K562 (cell line): ENCODE data around the gene ACBD3. TPM values are rescaled to one million over a fixed set of nuclear protein-coding genes. Genes with fewer than 3 reads are reported as not detected.

ENCODE experiments used
- ATAC-seq: fragments of 200-7000 bp; cut with Tn5 transposase; 3 replicates; pipeline ENCODE4 v1.9.1; 2020; ENCODE audit warnings: moderate library complexity
- BruUV-seq: library from RNA; stranded (reverse); fragments of 400-500 nt; replicated peaks from 2 replicates; lab custom pipeline; 2021; lab: Mats Ljungman, UMichigan
- CTCF ChIA-PET: fragments of 300-600 bp; formaldehyde crosslinking; extraction: SDS; loops from one replicate; lab custom pipeline; 2021; ENCODE audit warnings: low intra/inter-chr PET ratio; lab: Yijun Ruan, JAX
- POLR2A ChIA-PET: fragments of 300-600, 350-650 bp; sonication (Branson Sonifier 250); formaldehyde crosslinking; extraction: SDS; loops from one replicate; lab custom pipeline; 2021; ENCODE audit warnings: antibody characterized with exemption, inconsistent platforms; lab: Yijun Ruan, JAX
- DNase-seq, 4 experiments: peaks; one replicate each; pipeline versions ENCODE4 v3.0.0 to v3.0.0-alpha.2; 2011 to 2018; ENCODE audit warnings: low spot score in 3 of 4, mixed read lengths in 3 of 4; ENCODE audit errors: extremely low read depth in 1 of 4
- FAIRE-seq: peaks from 2 replicates; lab custom pipeline; 2011; peaks lifted over from hg19 to GRCh38; lab: Jason Lieb, UNC
- H2AFZ ChIP-seq: 2 replicates; pipeline ENCODE4 v1.6.0; 2011; ENCODE audit warnings: low read depth, low read length, control low read depth, inconsistent platforms
- H3K27ac ChIP-seq: fragments of 200-600 bp; 3 replicates; pipeline ENCODE4 v1.8.0; 2011; ENCODE audit warnings: low read depth, mild to moderate bottlenecking, control low read depth, inconsistent platforms, low read length, moderate library complexity, mixed read lengths; ENCODE audit errors: extremely low read depth
- H3K27me3 ChIP-seq, 2 experiments: fragments of 300-600 bp in 1 of 2; 2 replicates in 1 of 2; 3 replicates in 1 of 2; pipeline versions ENCODE4 v1.6.0 to v1.8.0; 2011; ENCODE audit warnings: inconsistent platforms in 2 of 2, low read length in 2 of 2, mild to moderate bottlenecking in 1 of 2, mixed read lengths in 1 of 2, moderate library complexity in 1 of 2; ENCODE audit not compliant: control insufficient read depth in 2 of 2, insufficient read depth in 2 of 2
- H3K36me3 ChIP-seq: fragments of 300-600 bp; 3 replicates; pipeline ENCODE4 v1.8.0; 2011; ENCODE audit warnings: mild to moderate bottlenecking, low read length, inconsistent platforms; ENCODE audit not compliant: control insufficient read depth, insufficient read depth
- H3K4me1 ChIP-seq, 2 experiments: fragments of 200-600 bp in 1 of 2; replicated peaks in 1 of 2; 2 replicates in 1 of 2; 3 replicates in 1 of 2; pipeline versions ENCODE4 v1.5.1 to v1.8.0; 2011; ENCODE audit warnings: inconsistent platforms in 2 of 2, low read length in 2 of 2, mild to moderate bottlenecking in 1 of 2, mixed read lengths in 1 of 2, moderate library complexity in 1 of 2; ENCODE audit not compliant: control insufficient read depth in 2 of 2, insufficient read depth in 2 of 2
- H3K4me2 ChIP-seq: 2 replicates; pipeline ENCODE4 v1.6.1; 2011; ENCODE audit warnings: low read length, control low read depth, inconsistent platforms, mixed read lengths; ENCODE audit not compliant: insufficient read depth
- H3K4me3 ChIP-seq: fragments of 200-600 bp; sonication (generic), shearing (Covaris generic); 2 replicates; pipeline ENCODE4 v1.5.1; 2016; ENCODE audit warnings: control low read depth, inconsistent platforms
- H3K79me2 ChIP-seq: fragments of 200-600 bp; 3 replicates; pipeline ENCODE4 v1.8.0; 2011; ENCODE audit warnings: low read length, inconsistent platforms; ENCODE audit not compliant: control insufficient read depth, insufficient read depth
- H3K9ac ChIP-seq, 2 experiments: 2 replicates each; pipeline versions ENCODE4 v1.6.0 to v1.6.1; 2011; ENCODE audit warnings: low read depth in 2 of 2, low read length in 2 of 2, control low read depth in 1 of 2, inconsistent platforms in 1 of 2, mild to moderate bottlenecking in 1 of 2, mixed read lengths in 1 of 2; ENCODE audit not compliant: insufficient read depth in 1 of 2
- H3K9me1 ChIP-seq: one replicate; pipeline ENCODE4 v1.6.0; 2011; ENCODE audit warnings: inconsistent platforms, mild to moderate bottlenecking, low read length, moderate library complexity; ENCODE audit not compliant: control insufficient read depth, insufficient read depth
- H3K9me3 ChIP-seq: replicated peaks from 2 replicates; pipeline ENCODE4 v1.5.1; 2011; ENCODE audit warnings: low read depth, low read length, inconsistent platforms; ENCODE audit not compliant: control insufficient read depth, insufficient read depth
- H4K20me1 ChIP-seq: replicated peaks from 2 replicates; pipeline ENCODE4 v1.6.1; 2011; ENCODE audit warnings: low read length, inconsistent platforms, mixed read lengths; ENCODE audit not compliant: control insufficient read depth, insufficient read depth
- ARHGAP35 ChIP-seq: fragments of 450-650 bp; IDR thresholded peaks from 2 replicates; pipeline ENCODE4 v1.6.1; 2018; ENCODE audit not compliant: partially characterized antibody
- CREB1 ChIP-seq, 2 experiments: sonication (generic) in 1 of 2; formaldehyde crosslinking in 1 of 2; IDR thresholded peaks; 2 replicates each; pipeline versions ENCODE4 v1.6.1 to v1.8.0; 2012 to 2022; ENCODE audit warnings: inconsistent platforms in 1 of 2, mild to moderate bottlenecking in 1 of 2, missing genetic modification reagents in 1 of 2, moderate library complexity in 1 of 2
- NBN ChIP-seq: fragments of 450-650 bp; IDR thresholded peaks from 2 replicates; pipeline ENCODE4 v1.6.1; 2016; ENCODE audit warnings: low read depth, mild to moderate bottlenecking
- SMARCE1 ChIP-seq: fragments of 450-650 bp; IDR thresholded peaks from 2 replicates; pipeline ENCODE4 v1.7.1; 2016; ENCODE audit warnings: mild to moderate bottlenecking
- THAP12 ChIP-seq: fragments of 250-450 bp; sonication (Bioruptor Pico); IDR thresholded peaks from 2 replicates; pipeline ENCODE4 v1.9.0; 2021; ENCODE audit warnings: mild to moderate bottlenecking, inconsistent platforms
- WGBS: fragments of 100-300 bp; shearing (Covaris generic); methylation state at CpG from one replicate; pipeline ENCODE4 v1.1.6; 2016; ENCODE audit warnings: low coverage, mixed read lengths; ENCODE audit not compliant: insufficient coverage; ENCODE audit errors: missing lambda C conversion rate; 5-methylcytosine and 5-hydroxymethylcytosine counted together
- in situ Hi-C: fragments of 300-500 bp; cut with MboI; formaldehyde crosslinking; loops from 4 replicates; pipeline ENCODE4 v1.15.0; 2018; ENCODE audit warnings: inconsistent platforms, mixed read lengths
- intact Hi-C: fragments of 100-400 bp; cut with micrococcal nuclease; formaldehyde crosslinking; loops from 2 replicates; pipeline ENCODE4 v1.14.2; 2022
- polyA plus RNA-seq, 8 experiments: library from polyadenylated mRNA; depleted of rRNA in 4 of 8; stranded (reverse) in 5 of 8; unstranded in 3 of 8; fragments of >200 nt; fragmentation: Nextera tagmentation in 2 of 8; fragmentation: Illumina TruSeq in 1 of 8; extraction: Ambion mirVana in 2 of 8; extraction: Trizol in 1 of 8; gene quantifications; 2 replicates each; pipeline versions ENCODE4 v1.2.1 to v1.2.3, GENCODE V29; 2011 to 2014; ENCODE audit warnings: inconsistent platforms in 1 of 8, missing spikeins in 1 of 8
- total RNA-seq, 7 experiments: library from RNA; depleted of rRNA in 6 of 7; stranded (reverse); fragments of >200 nt in 6 of 7; fragmentation: Illumina TruSeq in 2 of 7; extraction: Trizol in 2 of 7; gene quantifications; 2 replicates each; pipeline versions ENCODE4 v1.2.1 to v1.2.3, GENCODE V29; 2011 to 2021; ENCODE audit warnings: low replicate concordance in 1 of 7
- TF ChIP-seq, protein P1 (sequence below): sonication (generic); formaldehyde crosslinking; IDR thresholded peaks from 2 replicates; pipeline ENCODE4 v1.8.0; 2023; ENCODE audit warnings: mild to moderate bottlenecking, missing genetic modification reagents

Gene ACBD3
- total and polyA plus RNA-seq, 9 of the 15 experiments (the other 6 are each of a cell fraction or from before 2014, with no cell fraction given), result 11.1 to 36.7 (median 26.9) TPM

DNA sequence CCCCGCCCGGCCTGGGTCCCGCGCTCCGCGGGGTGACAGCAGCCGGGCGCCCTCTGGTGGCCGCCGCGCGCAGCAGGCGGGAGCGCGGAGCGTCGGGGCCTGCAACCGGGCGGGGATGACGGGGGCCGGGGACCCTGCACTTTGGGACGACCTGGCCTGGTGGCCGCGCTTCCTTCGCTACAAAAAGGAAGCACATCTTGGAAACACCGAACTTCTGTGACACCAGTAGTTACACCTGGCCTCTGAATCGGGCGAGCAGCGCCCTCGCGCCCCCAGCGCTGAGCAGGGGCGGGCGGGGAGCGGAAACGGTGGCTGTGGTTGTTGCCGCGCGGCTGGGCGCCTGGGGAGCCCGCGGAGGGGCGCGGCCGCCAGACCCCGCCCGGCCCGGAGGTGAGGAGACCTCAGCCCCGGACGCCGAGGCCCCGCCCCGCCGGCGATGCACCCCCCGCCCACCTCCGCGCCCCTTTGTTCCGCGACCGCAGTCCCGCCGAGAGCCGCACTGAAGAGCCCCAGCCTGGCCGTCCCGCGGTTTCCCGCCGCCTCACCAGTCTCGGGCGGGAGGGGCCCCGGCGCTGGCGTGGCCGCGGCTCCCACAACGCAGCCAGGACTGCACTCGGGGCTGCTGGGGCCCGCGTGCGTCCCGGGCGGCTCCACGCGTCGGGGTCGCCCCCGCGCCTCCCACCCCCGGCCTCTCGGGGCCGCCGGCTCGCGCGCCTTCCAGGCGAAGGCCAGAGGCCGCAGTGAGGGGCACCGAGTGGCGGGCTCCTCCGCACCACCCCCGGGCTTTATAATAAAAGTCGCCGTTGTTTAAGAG, 64.7 kb downstream of the ACBD3 start (continued):
- TF ChIP-seq THAP12 (CRISPR knock-in tag), result no peak

DNA sequence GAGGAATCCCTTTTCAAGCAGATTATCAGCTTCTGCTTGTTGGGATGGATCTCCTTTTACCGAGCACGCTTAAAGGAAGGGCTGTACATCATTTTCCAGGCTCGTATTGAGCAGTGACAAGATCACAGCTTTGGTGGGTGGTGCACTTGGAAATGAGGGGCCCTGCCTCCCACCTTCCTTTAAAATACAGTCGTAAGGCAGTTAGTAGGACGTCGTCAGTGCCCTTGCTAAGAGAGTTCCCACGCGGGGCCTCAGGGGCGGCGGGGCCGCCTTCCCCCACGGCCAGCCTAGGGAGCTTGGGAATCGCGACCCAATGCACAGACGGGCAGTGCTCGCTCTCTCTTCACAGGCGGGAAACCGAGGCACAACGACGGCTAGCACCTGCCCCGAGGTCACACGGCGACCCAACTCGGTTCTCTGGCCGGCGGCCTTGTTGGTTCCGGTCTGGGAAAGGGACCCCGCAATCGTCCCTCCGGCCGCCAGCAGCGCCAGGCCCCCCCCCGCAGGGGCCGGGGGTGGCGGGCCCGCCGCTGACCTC, 65.4 kb downstream of the ACBD3 start:
- Histone ChIP-seq H3K9me1 (no peaks in the 10 kb centered on the region), H3K4me1 (peaks cover 10 to 45% of the 10 kb centered on the region in 2 experiments; a peak in 4 of 5 replicates), H3K4me3 (peak overlapping the region; percentile 56), H3K4me2 (peak overlapping the region; percentile 81), H3K79me2 (no peaks in the 10 kb centered on the region), H3K36me3 (no peaks in the 10 kb centered on the region), H2AFZ (peak overlapping the region; percentile 98), H3K9me3 (no peaks in the 10 kb centered on the region), H3K27me3 (no peaks in the 10 kb centered on the region), H3K27ac (peak overlapping the region; percentile 36; the same call in 1 of the 3 replicates), H3K9ac (peak overlapping the region; percentile 32 to 93), H4K20me1 (peaks cover 4% of the 10 kb centered on the region; the same call in 1 of the 2 replicates)
- POLR2A ChIA-PET, result interaction anchor here (0.7 to 1.7 kb wide), 8 partner anchors 10 to 158 kb away, joined by 3 to 9 read pairs (median 4); no protein-coding TSS in a partner anchor
- intact Hi-C loops (loop anchor here (1.0 to 10.0 kb wide), 4 partner anchors 57 to 484 kb away; partner anchors contain the start of gene TMEM63A), in situ Hi-C loops (loop anchor here (5.0 to 10.0 kb wide), 2 partner anchors 134 to 646 kb away; no protein-coding TSS in a partner anchor)
- no peak for DNase-seq
- CTCF ChIA-PET, result interaction anchor here (0.6 to 3.5 kb wide), 9 partner anchors 10 to 646 kb away, joined by 3 to 56 read pairs (median 5); partner anchors contain the start of gene H3-3A
- no peak for ATAC-seq
- WGBS, result 12% methylated on average over 32 of the region's 37 CpGs
- FAIRE-seq, result no peak
- BruUV-seq, result no TSS peak
- TF ChIP-seq, protein P1, sequence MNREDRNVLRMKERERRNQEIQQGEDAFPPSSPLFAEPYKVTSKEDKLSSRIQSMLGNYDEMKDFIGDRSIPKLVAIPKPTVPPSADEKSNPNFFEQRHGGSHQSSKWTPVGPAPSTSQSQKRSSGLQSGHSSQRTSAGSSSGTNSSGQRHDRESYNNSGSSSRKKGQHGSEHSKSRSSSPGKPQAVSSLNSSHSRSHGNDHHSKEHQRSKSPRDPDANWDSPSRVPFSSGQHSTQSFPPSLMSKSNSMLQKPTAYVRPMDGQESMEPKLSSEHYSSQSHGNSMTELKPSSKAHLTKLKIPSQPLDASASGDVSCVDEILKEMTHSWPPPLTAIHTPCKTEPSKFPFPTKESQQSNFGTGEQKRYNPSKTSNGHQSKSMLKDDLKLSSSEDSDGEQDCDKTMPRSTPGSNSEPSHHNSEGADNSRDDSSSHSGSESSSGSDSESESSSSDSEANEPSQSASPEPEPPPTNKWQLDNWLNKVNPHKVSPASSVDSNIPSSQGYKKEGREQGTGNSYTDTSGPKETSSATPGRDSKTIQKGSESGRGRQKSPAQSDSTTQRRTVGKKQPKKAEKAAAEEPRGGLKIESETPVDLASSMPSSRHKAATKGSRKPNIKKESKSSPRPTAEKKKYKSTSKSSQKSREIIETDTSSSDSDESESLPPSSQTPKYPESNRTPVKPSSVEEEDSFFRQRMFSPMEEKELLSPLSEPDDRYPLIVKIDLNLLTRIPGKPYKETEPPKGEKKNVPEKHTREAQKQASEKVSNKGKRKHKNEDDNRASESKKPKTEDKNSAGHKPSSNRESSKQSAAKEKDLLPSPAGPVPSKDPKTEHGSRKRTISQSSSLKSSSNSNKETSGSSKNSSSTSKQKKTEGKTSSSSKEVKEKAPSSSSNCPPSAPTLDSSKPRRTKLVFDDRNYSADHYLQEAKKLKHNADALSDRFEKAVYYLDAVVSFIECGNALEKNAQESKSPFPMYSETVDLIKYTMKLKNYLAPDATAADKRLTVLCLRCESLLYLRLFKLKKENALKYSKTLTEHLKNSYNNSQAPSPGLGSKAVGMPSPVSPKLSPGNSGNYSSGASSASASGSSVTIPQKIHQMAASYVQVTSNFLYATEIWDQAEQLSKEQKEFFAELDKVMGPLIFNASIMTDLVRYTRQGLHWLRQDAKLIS (CRISPR knock-in tag), result 0 out of 2 replicates have a peak, but pooled peaks have one; percentile 27
- TF ChIP-seq CREB1 (IDR thresholded peaks at IDR 0.05) (no peak), CREB1 (CRISPR knock-in tag; IDR thresholded peaks at IDR 0.05) (peak; percentile 27; the same call in 1 of the 2 replicates), ARHGAP35 (no peak), SMARCE1 (no peak), NBN (no peak)
